Neural progenitor cell (in vitro differentiated cells): ENCODE results near the gene IL17C. TPM values are rescaled to one million over a fixed set of nuclear protein-coding genes. Genes with fewer than 3 reads are reported as not detected.

ENCODE experiments used
- DNase-seq: peaks from one replicate; pipeline ENCODE4 v3.0.0-alpha.2; 2016; ENCODE audit warnings: low spot score
- H2AFZ ChIP-seq: fragments of 200-600 bp; sonication (generic); replicated peaks from 2 replicates; pipeline ENCODE4 v1.6.1; 2016; ENCODE audit warnings: antibody characterized with exemption
- H3F3A ChIP-seq: fragments of 200-600 bp; sonication (generic); 2 replicates; pipeline ENCODE4 v1.6.1; 2016; ENCODE audit warnings: antibody characterized with exemption, low read depth
- H3K27ac ChIP-seq: fragments of 200-600 bp; sonication (generic); 2 replicates; pipeline ENCODE4 v1.5.1; 2016; ENCODE audit warnings: mild to moderate bottlenecking
- H3K27me3 ChIP-seq: fragments of 200-600 bp; sonication (generic); 2 replicates; pipeline ENCODE4 v1.6.1; 2016; ENCODE audit warnings: mild to moderate bottlenecking, moderate library complexity
- H3K36me3 ChIP-seq: fragments of 200-600 bp; sonication (generic); 2 replicates; pipeline ENCODE4 v1.5.1; 2016
- H3K4me1 ChIP-seq: fragments of 200-600 bp; sonication (generic); 2 replicates; pipeline ENCODE4 v1.6.1; 2016; ENCODE audit warnings: mixed run types
- H3K4me2 ChIP-seq: fragments of 200-600 bp; sonication (generic); 2 replicates; pipeline ENCODE4 v1.6.1; 2016
- H3K4me3 ChIP-seq: fragments of 200-600 bp; sonication (generic); 2 replicates; pipeline ENCODE4 v1.5.1; 2016
- H3K79me2 ChIP-seq: fragments of 200-600 bp; sonication (generic); 2 replicates; pipeline ENCODE4 v1.6.1; 2016; ENCODE audit warnings: low read depth
- H3K9ac ChIP-seq: fragments of 200-600 bp; sonication (generic); 2 replicates; pipeline ENCODE4 v1.6.1; 2016
- H3K9me3 ChIP-seq: fragments of 200-600 bp; sonication (generic); 2 replicates; pipeline ENCODE4 v1.5.1; 2016; ENCODE audit warnings: low read depth
- H4K20me1 ChIP-seq: fragments of 200-600 bp; sonication (generic); 2 replicates; pipeline ENCODE4 v1.6.1; 2016; ENCODE audit warnings: low read depth
- H3K27ac Mint-ChIP-seq: 3 replicates; pipeline ENCODE4 v1.8.0; 2021; ENCODE audit warnings: mixed read lengths
- H3K27me3 Mint-ChIP-seq: 2 replicates; pipeline ENCODE4 v1.8.0; 2022; ENCODE audit warnings: low read depth, mild to moderate bottlenecking, inconsistent platforms, moderate library complexity, mixed read lengths; ENCODE audit not compliant: insufficient read depth
- H3K36me3 Mint-ChIP-seq: 3 replicates; pipeline ENCODE4 v1.8.0; 2021; ENCODE audit warnings: mixed read lengths
- H3K4me1 Mint-ChIP-seq: 3 replicates; pipeline ENCODE4 v1.8.0; 2021; ENCODE audit warnings: mixed read lengths
- H3K4me3 Mint-ChIP-seq: 3 replicates; pipeline ENCODE4 v1.8.0; 2021; ENCODE audit warnings: mild to moderate bottlenecking, moderate library complexity, mixed read lengths
- H3K9me3 Mint-ChIP-seq: 3 replicates; pipeline ENCODE4 v1.8.0; 2020; ENCODE audit warnings: mixed read lengths
- CTCF ChIP-seq: fragments of 200-600 bp; sonication (generic); IDR thresholded peaks from 2 replicates; pipeline ENCODE4 v1.5.1; 2017; ENCODE audit warnings: antibody characterized with exemption, mild to moderate bottlenecking
- EZH2 ChIP-seq: fragments of 200-600 bp; sonication (generic); IDR thresholded peaks from 2 replicates; pipeline ENCODE4 v1.6.1; 2017; ENCODE audit warnings: antibody characterized with exemption, mild to moderate bottlenecking, moderate library complexity
- EZH2phosphoT487 ChIP-seq: fragments of 200-600 bp; sonication (generic); IDR thresholded peaks from 2 replicates; pipeline ENCODE4 v1.6.1; 2017; ENCODE audit warnings: antibody characterized with exemption
- total RNA-seq: library from RNA; depleted of rRNA; stranded (reverse); fragments of >200 nt; gene quantifications from 2 replicates; pipeline ENCODE4 v1.2.3, GENCODE V29; 2015; ENCODE audit warnings: low replicate concordance

Gene IL17C
- total RNA-seq, 1 donor from 2014 or later, result not detected

- Histone ChIP-seq H3K79me2 (no peaks in the 10 kb centered on the region), H3K9me3 (no peaks in the 10 kb centered on the region), H2AFZ (no peak overlapping the region), H3K4me1 (no peaks in the 10 kb centered on the region), H3K9ac (no peak overlapping the region), H3K27me3 (peaks cover 47% of the 10 kb centered on the region), H3K4me2 (no peak overlapping the region), H4K20me1 (peaks cover 5% of the 10 kb centered on the region), H3K36me3 (no peaks in the 10 kb centered on the region), H3F3A (no peaks in the 10 kb centered on the region), H3K4me3 (no peak overlapping the region), H3K27ac (no peak overlapping the region)
- Mint-ChIP-seq H3K27me3 (peaks cover 13% of the 10 kb centered on the region), H3K9me3 (no peaks in the 10 kb centered on the region), H3K36me3 (no peaks in the 10 kb centered on the region), H3K27ac (peak overlapping the region; percentile 65), H3K4me1 (peaks cover 22% of the 10 kb centered on the region), H3K4me3 (no peak overlapping the region)
- DNase-seq, result no peak
- TF ChIP-seq EZH2phosphoT487 (no peak), EZH2 (no peak), CTCF (no peak)
These were observed 2.3 kb downstream of the IL17C start for GRCh38 chr16:88640498-88641247.

GRCh38 chr16:88642881-88643643, 4.7 kb downstream of the IL17C start:
- no peaks in the 10 kb centered on the region for H4K20me1 ChIP-seq
- DNase-seq, result no peak
- no peak overlapping the region for H2AFZ ChIP-seq
- no peaks in the 10 kb centered on the region for H3F3A ChIP-seq
- H3K9me3 ChIP-seq, result no peaks in the 10 kb centered on the region
- H3K9me3 Mint-ChIP-seq, result no peaks in the 10 kb centered on the region
- no peaks in the 10 kb centered on the region for H3K79me2 ChIP-seq
- no peak overlapping the region for H3K4me3 ChIP-seq
- H3K27ac Mint-ChIP-seq, result no peak overlapping the region
- TF ChIP-seq EZH2phosphoT487 (no peak), EZH2 (no peak), CTCF (no peak)
- H3K36me3 Mint-ChIP-seq, result no peaks in the 10 kb centered on the region
- peaks cover 18% of the 10 kb centered on the region for H3K4me1 Mint-ChIP-seq
- H3K27me3 ChIP-seq, result peaks cover 27% of the 10 kb centered on the region
- no peaks in the 10 kb centered on the region for H3K36me3 ChIP-seq
- H3K4me1 ChIP-seq, result no peaks in the 10 kb centered on the region
- no peak overlapping the region for H3K27ac ChIP-seq
- H3K4me2 ChIP-seq, result no peak overlapping the region
- peaks cover 9% of the 10 kb centered on the region for H3K27me3 Mint-ChIP-seq
- H3K4me3 Mint-ChIP-seq, result no peak overlapping the region
- no peak overlapping the region for H3K9ac ChIP-seq

GRCh38 chr16:88643644-88643932, 5.2 kb downstream of the IL17C start:
- H3K4me3 ChIP-seq, result no peak overlapping the region
- Mint-ChIP-seq H3K27ac (no peak overlapping the region), H3K9me3 (no peaks in the 10 kb centered on the region), H3K4me1 (peaks cover 18% of the 10 kb centered on the region), H3K27me3 (peaks cover 9% of the 10 kb centered on the region), H3K36me3 (no peaks in the 10 kb centered on the region), H3K4me3 (no peak overlapping the region)
- H3K9me3 ChIP-seq, result no peaks in the 10 kb centered on the region
- H2AFZ ChIP-seq, result no peak overlapping the region
- H3K4me1 ChIP-seq, result no peaks in the 10 kb centered on the region
- H3F3A ChIP-seq, result no peaks in the 10 kb centered on the region
- no peak overlapping the region for H3K4me2 ChIP-seq
- DNase-seq, result no peak
- no peak overlapping the region for H3K27ac ChIP-seq
- TF ChIP-seq EZH2phosphoT487, result no peak
- no peak for TF ChIP-seq CTCF
- TF ChIP-seq EZH2, result no peak
- no peaks in the 10 kb centered on the region for H3K36me3 ChIP-seq
- H3K27me3 ChIP-seq, result peaks cover 21% of the 10 kb centered on the region
- peaks cover 2% of the 10 kb centered on the region for H4K20me1 ChIP-seq
- no peak overlapping the region for H3K9ac ChIP-seq
- no peaks in the 10 kb centered on the region for H3K79me2 ChIP-seq
